ENCODE measurements around the gene SLC6A6.

Gene SLC6A6

DNA sequence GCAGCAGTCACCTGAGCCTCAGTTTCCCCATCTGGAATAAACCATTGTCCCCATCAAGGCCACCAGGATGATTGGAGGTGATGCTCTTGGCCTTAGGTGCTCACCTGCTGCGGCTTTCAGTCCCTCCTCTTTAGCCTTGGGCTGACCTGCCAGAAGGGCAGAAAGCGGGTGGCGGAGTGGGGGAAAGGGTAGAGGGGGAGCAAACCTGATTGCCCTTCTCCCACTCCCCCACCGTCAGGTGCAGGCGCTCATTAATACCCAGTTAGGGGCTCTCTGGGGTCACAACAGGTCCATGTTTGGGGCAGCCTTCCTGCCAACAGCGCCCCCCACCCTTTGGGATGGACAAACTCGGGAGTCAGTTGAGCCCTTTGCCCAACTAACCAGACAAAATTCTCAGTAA lies 87.2 kb downstream of the SLC6A6 start:
- no peak for DNase-seq

DNA sequence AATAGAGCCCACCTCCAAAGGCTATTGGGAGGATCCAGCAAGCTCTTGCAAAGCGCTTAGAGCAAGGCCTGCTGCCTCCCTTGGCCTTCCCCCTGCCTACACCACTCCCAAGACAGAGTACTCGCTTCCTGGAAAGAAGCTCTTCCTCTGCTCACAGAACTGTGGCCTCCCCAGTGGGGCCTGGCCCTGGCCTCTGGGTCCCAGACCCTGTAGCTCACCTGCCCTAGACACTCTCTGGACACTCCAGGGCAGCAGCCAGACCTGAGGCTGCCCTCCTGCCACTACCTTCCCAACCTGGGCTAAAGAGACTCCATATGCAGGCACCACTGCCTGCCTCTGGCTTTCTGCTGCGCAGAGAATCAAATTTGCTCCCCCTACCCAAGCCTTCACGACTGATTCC lies 87.8 kb downstream of the SLC6A6 start:
- DNase-seq: no peak

DNA sequence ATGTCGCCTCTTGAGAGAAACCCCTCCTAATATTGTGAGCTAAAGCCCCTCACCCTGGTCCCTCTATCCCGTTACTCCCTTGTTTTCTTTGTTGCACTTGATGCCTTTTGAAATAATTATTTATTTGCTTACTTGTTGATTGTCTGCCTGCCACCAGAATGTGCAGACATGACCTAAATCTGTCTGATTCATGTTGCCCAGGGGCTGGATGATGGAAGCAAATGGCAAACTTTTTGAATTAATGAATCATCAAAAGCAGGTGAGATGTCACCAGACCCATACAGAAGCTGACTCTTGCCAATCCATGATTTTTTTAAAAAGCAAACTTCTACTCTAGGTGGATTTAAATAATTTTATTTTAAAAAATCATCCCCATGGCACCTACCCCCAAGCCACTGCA lies 88.4 kb downstream of the SLC6A6 start:
- DNase-seq: no peak

DNA sequence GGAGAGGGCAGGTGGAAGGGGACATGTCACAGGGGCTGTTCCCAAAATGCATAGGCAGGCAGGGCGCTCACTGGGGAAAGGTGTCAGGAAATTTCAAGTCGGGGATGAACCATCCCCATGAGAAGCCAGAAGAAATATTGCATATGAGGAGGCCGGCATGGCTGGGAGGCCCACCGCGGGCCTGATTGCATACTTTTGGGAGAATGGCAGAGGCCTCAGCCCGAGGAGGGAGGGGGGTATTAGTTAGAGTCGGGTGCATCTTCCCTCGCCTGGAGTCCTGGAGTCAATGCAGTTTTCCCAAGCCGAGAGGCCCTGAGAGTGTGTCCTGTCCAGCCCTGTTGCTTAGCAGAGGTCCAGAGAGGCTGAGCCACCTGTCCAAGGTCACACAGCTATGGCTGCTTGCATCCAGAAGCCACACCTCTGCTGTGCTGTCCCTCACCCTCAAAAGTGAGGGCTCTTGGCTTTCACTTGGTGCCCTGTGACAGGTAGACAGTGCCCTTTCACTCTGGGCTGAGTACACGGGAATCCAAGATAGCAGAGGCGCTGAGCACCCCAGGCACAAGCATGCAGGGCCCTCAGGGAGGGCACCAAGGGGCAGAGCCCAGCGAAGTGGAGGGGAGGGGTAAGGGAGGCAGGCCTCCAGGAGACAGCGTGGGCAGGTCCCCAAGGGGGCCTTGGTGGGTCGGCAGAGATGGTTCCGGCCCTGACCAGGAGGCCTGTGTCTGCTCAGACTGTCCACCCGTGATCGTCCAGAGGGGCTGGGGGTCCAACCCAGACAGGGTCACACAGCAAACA lies 89.2 kb downstream of the SLC6A6 start:
- no peak for DNase-seq

DNA sequence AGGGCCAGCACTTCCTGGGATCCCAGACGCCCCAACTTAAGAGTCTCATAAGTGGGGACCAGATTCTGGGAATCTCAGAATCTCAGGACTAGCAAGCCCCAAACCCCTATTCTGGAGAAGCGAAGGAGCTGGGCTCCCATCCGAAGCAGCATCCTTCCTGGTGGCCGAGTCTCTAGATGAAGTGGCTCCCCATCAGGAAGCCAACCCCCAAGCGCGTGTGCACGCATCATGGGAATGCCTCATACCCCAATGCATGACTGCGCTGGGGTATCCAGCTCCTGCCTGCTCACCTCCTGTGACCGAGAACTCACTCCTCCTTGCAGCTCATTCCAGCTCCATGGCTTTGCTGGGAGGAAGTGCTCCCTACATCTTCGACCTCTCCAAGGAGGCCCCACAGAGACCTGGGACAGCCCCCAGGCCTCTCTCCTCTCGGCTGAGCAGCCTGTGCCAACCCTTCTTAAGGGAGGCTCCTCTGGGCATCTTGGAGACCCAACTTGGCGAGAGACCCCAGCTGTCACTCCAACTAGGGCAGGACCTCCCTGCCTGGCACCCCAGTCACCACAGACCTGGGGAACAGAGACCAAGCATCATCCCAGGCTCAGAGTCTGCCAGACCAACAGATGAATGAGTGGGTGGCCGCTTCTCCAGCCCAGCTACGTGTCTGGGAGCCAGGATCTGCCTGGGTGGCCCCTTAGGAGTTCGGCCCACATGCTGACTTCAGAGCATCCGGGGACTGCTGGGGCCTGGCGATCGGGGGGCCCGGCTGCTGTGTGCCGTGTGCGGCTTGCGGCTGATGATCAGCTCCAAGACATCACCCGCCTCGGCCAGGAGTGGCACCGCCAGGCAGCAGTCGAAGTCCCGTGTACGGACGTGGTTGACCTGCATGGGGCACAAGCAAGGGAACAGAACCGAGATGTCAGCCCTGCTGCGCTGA lies 90.8 kb downstream of the SLC6A6 start:
- DNase-seq: no peak

DNA sequence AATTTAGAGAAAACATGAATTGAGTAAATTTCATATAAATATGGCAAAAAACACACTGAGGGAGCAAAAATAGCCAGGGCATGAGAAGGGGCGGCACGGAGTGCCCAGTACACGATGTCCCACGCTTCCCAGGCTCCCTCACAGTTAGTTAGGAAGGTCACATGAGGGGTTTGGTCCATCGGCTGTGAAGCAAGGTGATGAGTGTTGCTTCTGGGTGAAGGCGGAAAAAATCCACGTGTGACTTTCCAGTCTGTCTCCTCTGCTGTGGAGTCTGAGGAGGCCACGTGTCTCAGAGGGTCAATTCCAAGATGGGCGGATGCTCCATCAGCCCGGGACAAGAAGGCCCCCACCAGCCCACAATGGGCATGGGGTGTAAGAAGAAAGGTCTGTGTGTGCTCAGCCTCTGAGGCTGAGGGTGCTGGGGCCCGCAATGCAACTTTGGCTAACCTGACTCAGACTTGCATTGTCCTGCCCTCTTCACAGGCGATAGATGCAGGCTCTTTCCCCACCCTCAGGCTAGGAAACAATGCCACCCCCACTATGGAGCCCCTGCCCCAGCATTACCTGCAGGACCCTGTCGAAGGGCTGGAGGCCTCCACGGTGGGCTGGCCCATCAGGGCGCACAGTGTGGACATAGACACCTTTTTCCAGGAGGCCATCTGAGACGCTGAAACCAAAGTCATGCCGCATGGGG lies 92.0 kb downstream of the SLC6A6 start:
- no peak for DNase-seq

DNA sequence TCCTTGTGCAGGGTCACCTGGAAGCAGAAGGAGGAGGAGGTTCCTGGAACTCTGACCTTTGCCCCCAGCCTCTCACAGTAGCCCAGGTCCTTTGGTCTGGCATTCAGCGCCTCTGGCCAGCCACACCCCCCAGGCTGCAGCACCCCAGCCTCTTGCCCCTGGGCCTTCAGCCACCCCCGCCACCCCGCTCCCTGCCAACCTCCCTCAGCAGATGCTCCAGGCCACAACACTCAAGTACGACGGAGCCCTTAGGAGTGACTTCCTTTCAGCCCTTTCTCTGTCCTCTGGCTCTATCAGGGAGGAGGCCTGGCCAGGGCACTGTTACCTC lies 92.5 kb downstream of the SLC6A6 start:
- no peak for DNase-seq

DNA sequence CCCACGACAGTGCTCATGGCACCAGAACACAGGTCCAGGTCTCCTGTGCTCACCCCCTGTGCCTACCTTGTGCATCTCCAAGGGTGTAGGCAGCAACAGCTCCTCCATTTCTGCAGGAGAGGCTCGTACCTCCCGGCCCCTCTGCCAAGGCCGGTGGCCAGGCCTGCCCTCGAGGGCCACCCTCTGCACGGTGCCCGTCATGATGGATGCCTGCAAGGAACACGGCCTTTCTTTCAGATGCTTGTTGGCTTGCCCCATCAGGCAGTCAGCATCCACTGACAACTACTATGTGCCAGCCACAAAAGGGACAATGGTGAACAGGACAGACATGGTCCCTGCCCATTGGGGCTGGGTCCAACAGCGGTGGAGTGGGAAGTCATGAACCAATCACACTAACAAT lies 93.9 kb downstream of the SLC6A6 start:
- DNase-seq: no peak

DNA sequence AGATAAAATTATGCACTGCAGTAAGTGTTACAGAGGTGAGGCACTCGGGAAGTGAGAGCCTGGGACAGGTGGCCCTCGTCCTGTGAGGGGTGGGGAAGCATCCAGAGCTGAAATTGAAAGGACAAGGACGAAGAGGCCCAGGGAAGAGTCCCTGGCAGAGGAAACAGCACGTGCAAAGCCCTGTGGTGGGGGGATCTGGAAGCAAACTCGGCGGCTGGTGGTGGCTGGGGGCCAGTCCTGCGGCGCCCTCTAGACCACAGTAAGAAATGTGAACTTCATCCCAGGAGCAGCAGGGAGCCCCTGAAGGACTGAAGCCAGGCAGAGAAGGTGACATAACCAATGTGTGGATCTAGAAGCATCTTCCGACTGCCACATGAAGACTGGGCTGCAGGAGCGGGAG lies 94.9 kb downstream of the SLC6A6 start:
- no peak for DNase-seq

DNA sequence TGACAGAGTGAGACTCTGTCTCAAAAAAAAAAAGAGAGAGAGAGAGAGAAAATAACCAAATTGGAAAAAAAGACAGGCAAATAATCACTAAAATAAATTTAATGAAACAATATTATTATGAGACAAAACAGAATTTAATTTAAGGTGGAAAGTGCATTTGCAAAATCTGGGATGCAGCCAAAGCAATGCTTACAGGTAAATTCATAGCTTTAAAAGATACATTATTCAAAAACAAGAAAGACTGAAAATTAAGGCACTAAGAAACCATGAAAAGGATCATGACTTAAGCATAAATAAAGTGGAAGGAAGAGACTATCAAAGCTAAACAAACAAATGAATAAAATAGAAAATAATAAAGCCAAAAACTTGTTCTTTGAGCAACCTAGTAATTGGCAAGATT lies 100.1 kb downstream of the SLC6A6 start:
- no peak for DNase-seq

DNA sequence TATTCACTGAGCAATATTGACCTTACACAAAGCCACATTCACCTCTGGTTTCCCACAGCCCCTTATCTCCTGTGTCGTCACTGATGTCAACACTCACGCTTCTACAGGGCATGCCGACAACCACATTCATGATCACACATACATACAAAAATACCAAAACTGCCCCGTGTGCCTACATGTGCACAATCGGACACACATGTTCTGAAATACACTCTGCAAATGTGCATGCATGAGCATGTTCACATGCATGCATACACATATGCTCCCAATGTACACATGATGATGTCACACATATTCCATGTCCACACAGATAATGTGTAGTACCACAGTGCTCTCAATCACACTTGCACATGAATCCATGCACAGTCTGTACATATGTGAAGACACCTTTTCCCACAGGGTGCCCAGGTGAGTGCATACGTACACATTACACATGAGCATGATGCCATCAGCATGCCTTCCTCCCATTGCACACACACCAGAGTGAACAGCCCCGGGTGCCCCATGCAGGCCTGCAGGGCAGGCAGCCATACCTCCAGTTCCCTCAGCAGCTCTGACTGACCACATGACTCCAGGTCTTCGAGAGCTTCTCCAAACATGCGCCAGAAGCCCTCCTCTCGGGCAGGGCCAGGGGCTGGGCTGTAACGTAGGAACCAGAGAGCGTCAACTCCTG lies 100.8 kb downstream of the SLC6A6 start:
- no peak for DNase-seq

DNA sequence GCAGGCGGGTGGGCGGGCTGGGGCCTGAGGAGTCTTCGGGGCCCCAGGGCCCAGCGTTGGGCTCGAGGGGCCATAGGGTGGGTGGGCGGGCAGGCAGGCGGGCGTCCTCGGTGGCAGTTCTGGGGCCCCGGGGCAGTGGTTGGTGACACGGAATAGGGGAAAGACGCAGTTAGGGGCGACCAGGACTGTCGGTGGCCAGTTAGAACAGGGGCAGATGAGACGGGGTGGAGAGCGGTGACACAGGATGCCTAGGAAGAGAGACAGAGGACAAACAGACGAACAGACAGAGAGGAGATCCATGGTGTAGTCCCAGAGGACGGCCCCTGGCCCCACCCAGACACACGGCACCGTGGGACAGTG lies 101.3 kb downstream of the SLC6A6 start:
- DNase-seq: no peak

DNA sequence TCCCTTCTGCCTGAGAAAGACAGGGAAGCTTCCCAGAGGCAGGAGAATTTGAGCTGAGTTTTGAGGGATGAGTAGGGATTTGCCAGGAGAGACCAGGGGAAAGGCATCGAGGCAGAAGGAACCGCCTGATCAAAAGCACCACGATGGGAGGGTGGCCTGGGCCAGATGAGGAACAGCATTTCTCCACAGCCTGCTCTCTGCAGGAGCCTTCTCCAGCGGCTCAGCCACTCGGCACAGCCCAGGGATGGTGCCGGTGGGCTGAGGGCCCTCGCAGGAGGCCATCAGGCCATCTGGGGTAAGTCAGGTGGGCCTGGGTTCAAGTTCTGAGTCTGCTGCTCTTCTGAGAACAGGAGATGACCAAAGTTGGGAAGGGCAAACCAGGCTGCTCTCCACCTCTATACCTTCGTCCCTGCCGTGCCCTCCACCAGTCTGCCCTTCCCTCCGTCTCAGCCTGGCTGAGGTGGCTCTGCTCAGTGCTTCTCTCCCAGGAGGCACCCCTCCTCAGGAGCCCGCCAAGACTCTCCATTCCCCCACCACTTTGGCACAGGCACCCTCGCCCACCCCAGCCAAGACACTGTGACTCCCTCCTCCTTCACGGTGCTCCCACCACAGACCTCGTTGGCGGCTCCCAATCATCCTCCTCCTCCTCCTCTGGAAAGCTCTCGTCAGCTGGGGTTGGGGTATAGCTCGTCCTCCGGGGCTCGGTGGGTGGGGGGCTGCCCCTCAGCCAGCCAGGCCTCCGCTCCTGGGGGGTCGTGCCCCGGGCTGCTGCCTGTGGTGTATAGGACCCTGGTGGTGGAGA lies 102.8 kb downstream of the SLC6A6 start:
- DNase-seq: peak; percentile 8

DNA sequence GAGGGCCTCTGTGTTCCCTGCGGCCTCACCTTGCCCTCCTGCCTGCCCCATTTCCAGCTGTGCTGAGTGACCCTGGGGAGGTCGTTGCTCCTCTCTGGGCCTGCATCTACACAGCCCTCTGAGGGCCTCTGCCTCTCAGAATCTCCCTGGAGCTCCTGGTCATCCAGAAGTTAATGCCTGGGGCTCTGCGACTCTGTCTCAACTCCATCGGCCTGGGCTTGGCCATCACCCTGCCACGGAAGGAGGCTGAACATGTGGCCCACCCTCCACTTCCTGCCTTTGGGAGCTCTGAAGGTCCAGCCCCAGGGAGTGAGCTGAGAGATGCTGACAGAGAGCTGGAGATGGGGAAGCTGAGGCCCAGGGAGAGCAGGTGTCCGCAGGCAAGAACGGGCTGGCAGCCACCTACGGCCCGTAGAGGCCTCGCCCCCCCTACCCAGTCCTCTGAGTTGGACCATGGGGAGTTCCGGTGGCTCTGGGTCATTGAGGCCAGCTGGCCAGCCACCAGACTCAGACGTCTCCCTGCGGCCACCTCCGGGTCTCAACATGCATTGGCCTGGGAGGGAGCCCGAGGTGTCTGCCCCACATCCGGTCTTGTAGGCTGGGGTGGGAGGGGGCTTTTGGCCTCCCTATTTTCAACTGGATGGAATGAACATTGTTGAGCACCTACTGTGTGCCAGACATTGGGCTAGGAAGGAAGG lies 103.5 kb downstream of the SLC6A6 start:
- DNase-seq: no peak

DNA sequence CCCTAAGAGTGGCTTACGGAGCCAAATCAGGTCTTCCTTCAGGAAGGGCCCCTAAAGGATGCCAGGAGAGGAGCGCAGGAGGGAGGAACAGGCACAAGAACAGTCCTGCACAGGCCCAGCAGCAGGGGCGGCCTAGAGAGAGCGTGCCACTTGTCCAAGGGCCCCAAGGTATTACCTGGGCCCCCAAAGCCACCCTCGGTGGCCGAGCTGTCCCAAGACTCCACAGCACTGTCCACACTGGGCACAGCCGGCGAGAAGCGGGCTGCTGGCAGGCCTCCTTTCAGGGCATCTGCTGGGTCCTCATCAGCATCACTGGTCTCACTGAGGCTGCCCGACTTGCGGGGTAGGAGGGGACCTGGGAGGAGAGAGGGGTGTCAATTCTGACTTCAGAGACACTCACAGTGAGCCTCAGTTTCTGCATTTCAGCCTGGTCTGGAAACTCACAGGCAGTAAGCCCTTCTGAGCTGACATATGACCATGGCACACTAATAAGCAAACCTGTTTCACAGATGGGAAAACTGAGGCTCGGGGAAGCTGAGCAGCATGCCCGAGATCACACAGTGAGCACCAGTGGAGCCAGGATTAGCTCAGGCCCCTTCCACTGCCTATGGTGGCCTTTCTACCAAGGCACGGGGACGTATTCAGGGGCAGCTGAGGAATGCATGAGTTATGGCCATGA lies 104.4 kb downstream of the SLC6A6 start:
- DNase-seq: no peak

DNA sequence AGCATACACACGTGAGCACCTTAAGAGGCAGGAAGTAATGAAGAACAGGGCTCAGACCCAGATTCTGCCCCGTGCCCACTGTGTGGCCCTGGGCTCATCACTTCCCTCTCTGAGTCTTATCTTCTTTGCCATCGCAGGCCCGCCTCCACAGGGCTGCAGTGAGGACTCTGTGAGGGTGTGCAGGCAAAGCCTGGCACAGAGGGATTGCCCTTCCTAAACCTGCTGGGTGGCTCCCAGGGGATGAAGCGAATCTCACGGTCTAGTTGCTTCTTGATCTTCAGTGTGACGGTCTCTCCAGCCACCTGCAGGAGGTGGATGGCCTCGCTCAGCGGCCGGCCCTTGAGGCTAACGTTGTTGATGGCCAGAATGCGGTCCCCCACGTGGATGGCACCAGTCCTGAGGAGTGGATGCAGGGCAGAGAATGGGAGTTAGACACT lies 104.9 kb downstream of the SLC6A6 start:
- no peak for DNase-seq

DNA sequence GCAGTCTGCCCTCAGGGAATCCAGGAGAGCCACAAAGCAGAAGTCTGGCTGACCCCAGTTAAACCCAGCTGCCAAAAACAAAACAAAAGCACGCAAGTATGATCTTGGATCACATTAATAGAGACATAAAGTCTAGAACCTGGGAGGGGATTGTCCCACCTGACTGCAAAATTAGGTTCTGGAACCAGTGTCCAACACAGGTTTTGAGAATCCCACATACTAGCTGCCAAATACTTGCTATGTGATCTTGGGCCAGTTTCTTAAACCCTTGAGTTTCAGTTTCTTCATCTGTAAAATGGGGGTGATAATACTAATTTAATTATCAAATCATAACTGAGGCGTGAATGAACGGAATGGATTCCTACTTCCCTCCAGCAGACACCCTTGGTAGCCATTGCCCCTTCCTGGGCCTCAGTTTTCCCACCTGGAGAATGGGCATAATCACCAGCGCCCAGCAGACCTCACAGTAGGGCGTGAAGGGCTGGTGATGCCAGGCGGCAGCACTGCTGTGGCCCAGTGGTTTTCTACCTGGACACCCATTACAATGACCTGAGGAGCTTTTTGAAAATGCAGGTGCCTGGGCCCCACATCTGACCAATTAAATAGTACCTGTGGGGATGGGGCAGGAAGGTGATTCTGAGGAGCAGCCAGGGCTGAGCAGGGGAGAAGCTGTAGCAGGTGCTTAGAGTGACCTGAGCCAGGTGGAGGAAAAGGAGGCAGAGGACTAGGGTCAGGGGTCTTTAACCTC lies 105.5 kb downstream of the SLC6A6 start:
- DNase-seq: no peak

DNA sequence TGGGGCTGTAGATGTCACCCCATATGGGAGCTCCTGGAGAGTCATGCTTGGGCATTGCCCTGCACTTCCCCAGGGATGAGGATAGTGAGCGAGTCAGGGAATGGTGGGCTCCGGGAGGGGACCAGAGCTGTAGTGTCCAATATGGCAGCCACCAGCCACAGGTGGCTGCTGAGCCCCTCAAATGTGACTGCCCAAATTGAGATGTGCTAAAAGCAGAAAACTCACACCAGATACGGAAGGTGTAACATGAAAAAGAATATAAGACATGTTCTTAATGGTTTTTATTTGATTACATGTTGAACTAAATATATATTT lies 106.1 kb downstream of the SLC6A6 start:
- no peak for DNase-seq

DNA sequence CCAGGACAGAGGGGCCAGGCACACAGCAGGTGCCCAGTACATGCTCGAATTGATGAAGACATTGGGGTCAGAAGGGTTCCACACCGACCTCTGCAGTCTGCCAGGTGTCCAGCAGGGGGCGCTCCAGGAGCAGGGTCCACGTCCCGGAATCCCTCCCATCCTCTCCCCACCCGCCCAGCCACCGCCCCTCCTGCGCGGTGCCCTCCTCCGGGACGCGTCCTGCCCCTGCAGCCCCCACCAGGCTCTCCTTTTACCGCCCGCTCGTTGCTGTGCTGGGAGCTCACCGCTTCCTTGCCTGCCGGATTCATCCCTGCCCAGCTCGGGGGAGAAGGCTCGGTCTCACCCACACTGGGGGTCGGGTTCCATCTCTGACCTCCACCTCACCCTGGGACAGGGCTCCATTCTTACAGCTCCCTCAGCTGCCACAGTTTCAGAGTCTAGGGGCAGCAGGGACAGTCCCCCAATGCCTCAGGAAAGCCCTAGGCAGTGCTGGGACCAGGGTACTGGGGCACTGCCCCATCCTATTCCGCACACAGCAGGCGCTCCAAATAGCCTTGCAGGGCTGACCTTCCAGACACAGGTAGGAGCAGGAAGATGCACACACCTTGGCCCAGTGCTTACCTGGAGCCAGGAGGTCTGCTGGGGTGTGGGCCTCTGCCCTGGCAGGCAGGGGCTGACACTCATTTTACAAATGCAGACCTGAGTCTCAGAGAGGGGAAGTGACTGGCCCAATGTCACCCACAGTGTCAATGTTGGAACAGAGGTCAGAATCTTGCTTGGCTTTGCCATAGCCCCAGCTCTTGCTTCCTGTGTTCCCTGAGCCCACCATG lies 106.8 kb downstream of the SLC6A6 start:
- peak; percentile 72 for DNase-seq

DNA sequence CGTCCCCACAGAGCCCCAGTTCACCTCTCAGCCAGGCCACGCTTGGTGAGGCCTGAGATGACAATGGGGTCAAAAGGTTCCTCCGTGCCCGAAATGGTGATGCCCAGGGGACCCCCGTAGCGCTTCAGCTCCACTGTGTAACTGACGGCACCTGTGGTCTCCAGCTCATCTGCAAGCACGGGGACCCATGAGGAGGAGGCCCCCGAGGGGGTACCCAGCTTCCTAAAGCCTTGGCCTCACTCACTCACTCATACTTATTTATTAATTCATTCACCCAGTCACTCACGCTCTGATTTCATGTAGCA lies 107.3 kb downstream of the SLC6A6 start:
- no peak for DNase-seq

Measured in activated T-cell treated with anti-CD3 and anti-CD28 coated beads, Interleukin-2, amount 50 U/mL, for 1 hour (primary cell).